PFSK-1 (cell line): ENCODE data around the gene ZNF222.

ENCODE experiments used
- FOXP2 ChIP-seq: optimal IDR thresholded peaks from 2 replicates; pipeline ENCODE3; 2011; ENCODE audit warnings: borderline replicate concordance, control low read depth, inconsistent platforms; ENCODE audit not compliant: insufficient read depth; ENCODE audit errors: extremely low read length, extremely low read depth
- POLR2AphosphoS5 ChIP-seq: IDR thresholded peaks from 2 replicates; pipeline ENCODE4 v1.6.1; 2012; ENCODE audit warnings: low read depth, mild to moderate bottlenecking, control low read depth, low read length, moderate library complexity
- REST ChIP-seq, 2 experiments: IDR thresholded peaks; 2 replicates each; pipeline versions ENCODE4 v1.6.1 to v1.8.0; 2011 to 2012; ENCODE audit warnings: low read depth in 2 of 2, low read length in 2 of 2, control low read depth in 1 of 2, inconsistent platforms in 1 of 2, mild to moderate bottlenecking in 1 of 2, moderate library complexity in 1 of 2; ENCODE audit not compliant: insufficient read depth in 1 of 2
- SIN3A ChIP-seq: IDR thresholded peaks from 2 replicates; pipeline ENCODE4 v1.6.1; 2012; ENCODE audit warnings: mild to moderate bottlenecking, low read length, moderate library complexity, borderline replicate concordance; ENCODE audit not compliant: insufficient read depth
- TAF1 ChIP-seq: IDR thresholded peaks from 2 replicates; pipeline ENCODE4 v1.6.1; 2012; ENCODE audit warnings: low read length, control low read depth, borderline replicate concordance; ENCODE audit not compliant: insufficient read depth

ZNF222 gene

GRCh38 chr19:44003461-44004009, 21.6 kb upstream of the ZNF222 start:
- no peak for TF ChIP-seq POLR2AphosphoS5
- no peak for TF ChIP-seq TAF1
- no peak for TF ChIP-seq REST (IDR thresholded peaks at IDR 0.05; ENCODE audit: insufficient read depth in 1 of 2, low read depth in 2 of 2, low read length in 2 of 2)
- no peak for TF ChIP-seq FOXP2
- no peak for TF ChIP-seq SIN3A

GRCh38 chr19:44005973-44006372, 19.2 kb upstream of the ZNF222 start:
- TF ChIP-seq SIN3A: no peak

GRCh38 chr19:44007473-44007872, 17.7 kb upstream of the ZNF222 start:
- TF ChIP-seq SIN3A: no peak
- TF ChIP-seq POLR2AphosphoS5: no peak
- no peak for TF ChIP-seq TAF1
- TF ChIP-seq REST (IDR thresholded peaks at IDR 0.05; ENCODE audit: insufficient read depth in 1 of 2, low read depth in 2 of 2, low read length in 2 of 2): no peak
- TF ChIP-seq FOXP2: no peak

GRCh38 chr19:44010468-44010867, 14.7 kb upstream of the ZNF222 start:
- TF ChIP-seq POLR2AphosphoS5 (no peak), SIN3A (no peak), FOXP2 (no peak), REST (IDR thresholded peaks at IDR 0.05; ENCODE audit: insufficient read depth in 1 of 2, low read depth in 2 of 2, low read length in 2 of 2) (no peak), TAF1 (no peak)

GRCh38 chr19:44019498-44019897, 5.7 kb upstream of the ZNF222 start:
- no peak for TF ChIP-seq POLR2AphosphoS5
- no peak for TF ChIP-seq SIN3A
- TF ChIP-seq FOXP2: no peak
- TF ChIP-seq TAF1: no peak
- no peak for TF ChIP-seq REST (IDR thresholded peaks at IDR 0.05; ENCODE audit: insufficient read depth in 1 of 2, low read depth in 2 of 2, low read length in 2 of 2)
